HG03378 (cell line): ENCODE results near the gene IDH3G.

ENCODE experiments used
- ATAC-seq: cut with Tn5 transposase; IDR thresholded peaks from one replicate; pipeline ENCODE4 v1.9.1; 2021; ENCODE audit warnings: mild to moderate bottlenecking, moderate library complexity; ENCODE audit not compliant: unreplicated experiment

IDH3G gene

DNA sequence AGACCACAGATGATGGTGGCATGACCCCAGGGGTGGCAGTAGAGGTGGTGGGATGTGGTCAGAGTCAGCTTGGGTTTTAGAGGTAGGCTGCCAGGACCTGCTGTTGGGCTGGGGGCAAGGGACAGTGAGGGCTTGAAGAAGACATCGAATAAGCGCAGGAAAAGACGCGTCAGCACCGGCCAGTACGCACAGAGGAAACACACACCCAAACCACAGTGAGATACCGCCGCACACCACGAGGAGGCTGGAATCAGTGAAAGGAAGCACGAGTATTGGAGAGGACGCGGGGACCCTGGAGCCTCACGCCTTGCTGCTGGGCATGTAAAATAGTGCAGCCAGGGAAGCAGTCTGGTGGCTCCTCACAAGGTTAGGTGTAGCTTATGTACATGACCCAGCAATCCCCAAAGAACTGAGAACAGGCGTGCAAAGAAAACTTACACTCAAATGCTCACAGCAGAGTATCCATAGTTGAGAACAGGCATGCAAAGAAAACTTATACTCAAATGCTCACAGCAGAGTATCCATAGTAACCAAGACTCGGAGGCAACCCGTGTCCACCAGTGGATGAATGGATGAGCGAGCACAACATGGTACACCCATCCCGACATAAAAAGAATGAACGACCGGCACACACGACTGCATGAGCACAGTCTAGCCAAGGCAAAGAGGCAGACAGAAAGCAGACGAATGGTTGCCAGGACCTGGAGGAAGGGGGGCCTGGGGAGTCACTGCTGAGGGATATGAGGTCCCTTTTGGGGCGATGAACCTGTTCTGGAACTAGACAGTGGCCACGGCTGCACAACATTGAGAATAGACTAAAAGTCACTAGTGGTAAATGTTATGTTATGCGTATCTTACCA lies 22.9 kb upstream of the IDH3G start:
- ATAC-seq = no peak

DNA sequence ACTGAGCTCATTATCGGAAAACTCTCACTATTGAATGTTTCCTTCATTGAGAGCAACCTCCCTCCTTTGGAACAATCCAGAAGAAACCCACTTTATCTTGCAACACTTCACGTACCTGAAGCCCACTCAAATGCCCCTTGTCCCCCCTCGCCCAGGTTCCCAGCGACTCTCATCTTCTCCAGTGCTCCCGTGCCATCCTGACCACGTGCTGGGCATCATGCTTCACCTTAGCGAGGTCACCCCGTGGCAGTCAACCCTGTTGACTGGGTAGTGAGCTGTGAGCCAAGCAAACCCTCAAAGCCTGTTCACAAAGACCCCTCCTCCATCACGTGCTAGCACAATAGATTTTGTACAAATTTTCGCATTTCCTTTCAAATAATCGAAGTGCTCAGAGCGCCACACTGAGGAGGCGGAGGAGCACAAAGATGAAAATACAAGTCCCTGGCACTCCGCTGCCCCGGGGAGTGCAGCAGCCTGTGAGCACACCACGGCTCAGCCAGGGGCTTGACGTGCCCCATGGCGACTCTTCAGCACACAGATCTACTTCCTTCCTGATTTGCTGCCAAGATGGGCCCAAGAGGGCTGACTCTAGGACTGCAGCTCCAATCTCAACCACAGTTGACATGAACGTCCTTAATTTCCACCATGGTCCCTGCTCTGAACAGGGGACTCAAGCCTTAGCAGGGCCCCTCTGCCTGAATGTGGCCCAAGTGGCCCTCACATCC lies 20.6 kb upstream of the IDH3G start:
- no peak for ATAC-seq

- ATAC-seq = no peak
These were observed 19.0 kb upstream of the IDH3G start for GRCh38 chrX:153813161-153813560.

DNA sequence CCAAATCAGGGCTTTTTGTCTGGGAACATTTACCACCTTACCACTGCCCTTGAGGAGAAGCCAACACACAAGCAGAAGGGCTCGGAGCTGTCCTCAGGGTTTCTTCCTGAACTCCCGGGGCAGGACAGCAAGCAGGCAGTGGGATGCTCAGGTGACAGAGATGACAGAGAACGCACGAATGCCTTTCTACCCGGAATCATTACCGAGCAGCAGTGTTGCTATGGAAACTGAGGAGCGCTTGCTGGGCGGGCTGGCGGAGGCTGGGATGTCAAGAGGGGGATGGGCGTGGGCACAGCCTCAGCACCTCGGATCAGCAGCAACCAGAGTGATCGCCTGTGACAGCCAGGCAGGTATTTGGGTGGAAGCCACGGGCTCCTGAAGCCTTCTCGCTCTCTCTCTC lies 18.0 kb upstream of the IDH3G start:
- ATAC-seq = no peak

- no peak for ATAC-seq
These were observed 13.8 kb upstream of the IDH3G start for GRCh38 chrX:153807976-153808375.

- ATAC-seq = no peak
These were observed 12.9 kb upstream of the IDH3G start for GRCh38 chrX:153806999-153807575.

DNA sequence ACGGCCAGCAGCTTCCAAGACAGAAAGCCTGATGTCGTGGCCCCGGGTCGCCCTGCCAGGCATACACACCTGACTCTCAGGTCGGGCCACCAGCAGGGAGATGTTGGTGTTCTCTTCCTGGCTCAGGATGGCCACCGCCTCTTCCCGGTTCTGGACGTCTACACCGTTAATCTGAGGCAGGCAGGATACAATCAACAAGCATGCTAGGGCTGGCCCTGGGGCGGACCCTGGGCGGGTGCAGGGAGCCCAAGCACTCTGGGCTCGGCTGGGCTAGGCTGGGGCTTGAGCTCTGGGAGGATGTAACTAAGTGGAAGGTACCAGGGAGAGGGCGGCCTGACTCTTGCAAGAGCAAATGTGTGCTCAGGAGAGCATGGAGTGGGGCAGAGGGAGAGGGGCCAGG lies 11.3 kb upstream of the IDH3G start:
- no peak for ATAC-seq

DNA sequence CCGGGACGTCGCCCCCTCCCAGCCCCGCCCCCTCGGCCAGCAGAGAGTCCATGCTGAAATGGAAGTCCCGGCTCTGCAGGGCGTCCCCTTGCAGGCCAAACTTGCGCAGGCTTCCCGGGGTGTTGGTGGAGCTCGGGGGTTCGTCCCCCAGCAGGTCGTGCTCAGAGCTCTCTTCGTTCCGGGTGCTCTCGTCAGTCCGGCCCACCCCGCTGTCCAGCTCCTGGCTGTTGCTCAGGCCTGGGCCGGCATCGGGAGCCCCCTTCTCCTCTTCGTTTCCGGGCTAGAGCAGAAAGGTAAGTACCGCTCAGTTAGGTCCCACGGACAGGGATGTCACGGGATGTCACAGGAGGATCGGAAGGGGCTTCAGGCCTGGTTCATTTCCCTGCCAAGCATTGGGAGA lies 10.4 kb upstream of the IDH3G start:
- no peak for ATAC-seq

DNA sequence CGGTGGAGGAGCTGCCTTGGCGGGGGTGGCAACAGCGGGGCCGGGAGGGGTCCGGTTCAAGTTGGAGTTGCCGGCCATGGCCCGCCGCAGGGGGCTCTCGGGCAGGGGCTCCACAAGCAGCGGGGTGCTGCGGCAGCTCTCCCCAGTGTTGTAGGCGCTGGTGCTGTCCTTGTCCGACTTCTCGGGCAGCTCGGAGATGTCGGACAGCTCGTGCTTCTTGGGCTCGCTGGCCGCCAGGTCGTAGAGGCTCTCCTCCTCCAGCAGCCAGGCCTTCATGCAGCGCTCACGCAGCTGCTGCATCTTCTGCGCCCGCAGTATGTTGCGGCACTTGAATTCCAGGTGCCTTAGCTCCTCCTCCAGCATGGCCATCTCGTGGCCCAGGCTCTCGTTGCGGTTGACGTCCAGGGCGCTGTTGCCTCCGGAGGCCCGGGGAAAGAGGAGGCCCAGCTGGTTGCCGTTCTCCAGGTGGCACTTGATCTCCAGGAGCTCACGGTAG lies 10.0 kb upstream of the IDH3G start:
- no peak for ATAC-seq

GRCh38 chrX:153803211-153804099 lies 9.3 kb upstream of the IDH3G start:
- ATAC-seq = no peak

- ATAC-seq = no peak
These were observed 8.4 kb upstream of the IDH3G start for GRCh38 chrX:153802513-153803045.

DNA sequence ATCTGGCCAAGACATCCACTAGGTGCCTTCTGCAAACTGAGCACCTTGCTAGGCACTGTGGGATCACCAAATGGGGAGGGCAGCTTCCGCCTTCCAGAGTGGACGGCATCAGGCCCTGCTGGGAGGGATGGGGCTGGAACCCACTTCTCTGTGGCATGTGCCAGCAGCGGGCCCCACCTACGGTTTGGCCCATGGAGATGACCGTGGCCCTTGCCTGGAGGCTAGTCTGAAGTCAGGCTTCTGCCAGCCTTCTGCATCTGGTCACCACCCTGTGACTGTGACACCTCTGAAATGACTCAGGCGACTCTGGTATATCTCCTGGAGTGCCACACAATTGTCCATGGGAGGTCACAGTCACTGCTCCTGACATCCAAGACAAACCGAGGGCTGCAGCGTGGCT lies 7.5 kb upstream of the IDH3G start:
- no peak for ATAC-seq

DNA sequence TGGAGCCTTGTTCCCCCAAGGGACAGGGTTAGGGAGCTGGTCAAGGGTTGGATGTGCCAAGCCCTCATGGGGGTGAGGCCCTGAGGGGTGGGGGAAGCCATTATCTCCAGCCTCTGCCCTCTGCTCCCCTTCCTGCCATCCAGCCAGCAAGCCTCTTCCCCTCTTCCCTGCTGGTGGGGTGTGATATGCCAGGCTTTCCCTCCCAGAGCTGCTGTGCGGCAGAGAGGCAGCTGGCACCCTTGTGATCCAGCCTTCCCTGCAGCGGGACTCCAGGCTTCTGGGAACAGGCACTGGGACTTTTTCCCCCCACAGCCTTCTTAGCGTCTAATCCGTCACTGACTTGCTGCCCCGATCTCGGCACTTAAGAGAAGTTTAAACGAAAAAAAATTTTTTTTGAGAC lies 6.6 kb upstream of the IDH3G start:
- ATAC-seq = no peak

- ATAC-seq = no peak
These were observed 6.1 kb upstream of the IDH3G start for GRCh38 chrX:153800177-153800722.

DNA sequence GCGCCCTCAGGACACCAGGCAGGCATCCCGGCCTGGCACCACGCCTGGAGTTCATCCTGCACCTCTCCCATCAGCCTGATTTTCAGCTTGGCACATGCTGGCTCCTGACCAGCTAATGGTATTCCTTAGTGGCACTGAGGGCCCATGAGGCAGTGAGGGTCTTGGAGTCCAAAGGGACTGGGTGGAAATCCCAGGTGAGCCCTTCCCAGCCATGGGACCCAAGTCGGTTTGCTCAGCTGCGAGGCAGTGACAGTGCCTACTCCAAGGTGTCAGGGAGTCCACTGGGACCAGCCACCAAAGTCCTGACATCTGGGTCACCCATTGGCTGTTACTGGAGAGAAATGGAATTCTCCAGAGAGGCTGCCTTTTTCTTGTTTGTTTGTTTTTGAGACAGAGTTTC lies 5.2 kb upstream of the IDH3G start:
- ATAC-seq = no peak

GRCh38 chrX:153797415-153798015 lies 3.3 kb upstream of the IDH3G start:
- no peak for ATAC-seq

GRCh38 chrX:153794897-153795816 lies 982 bp upstream of the IDH3G start:
- no peak for ATAC-seq

- no peak for ATAC-seq
These were observed 884 bp downstream of the IDH3G start for GRCh38 chrX:153793291-153793690.

- ATAC-seq = no peak
These were observed 1.8 kb downstream of the IDH3G start for GRCh38 chrX:153792368-153792767.
